Measurements from ENCODE around the gene HOXA10. TPM values are rescaled to one million over a fixed set of nuclear protein-coding genes. Genes with fewer than 3 reads are reported as not detected.
A peak's percentile ranks its signal among the peaks of the same experiment; 100 is the strongest.

The HOXA10 gene
- total RNA-seq, 4 donors from 2014 or later: 4.9 to 11.2 (median 6.7) TPM

DNA sequence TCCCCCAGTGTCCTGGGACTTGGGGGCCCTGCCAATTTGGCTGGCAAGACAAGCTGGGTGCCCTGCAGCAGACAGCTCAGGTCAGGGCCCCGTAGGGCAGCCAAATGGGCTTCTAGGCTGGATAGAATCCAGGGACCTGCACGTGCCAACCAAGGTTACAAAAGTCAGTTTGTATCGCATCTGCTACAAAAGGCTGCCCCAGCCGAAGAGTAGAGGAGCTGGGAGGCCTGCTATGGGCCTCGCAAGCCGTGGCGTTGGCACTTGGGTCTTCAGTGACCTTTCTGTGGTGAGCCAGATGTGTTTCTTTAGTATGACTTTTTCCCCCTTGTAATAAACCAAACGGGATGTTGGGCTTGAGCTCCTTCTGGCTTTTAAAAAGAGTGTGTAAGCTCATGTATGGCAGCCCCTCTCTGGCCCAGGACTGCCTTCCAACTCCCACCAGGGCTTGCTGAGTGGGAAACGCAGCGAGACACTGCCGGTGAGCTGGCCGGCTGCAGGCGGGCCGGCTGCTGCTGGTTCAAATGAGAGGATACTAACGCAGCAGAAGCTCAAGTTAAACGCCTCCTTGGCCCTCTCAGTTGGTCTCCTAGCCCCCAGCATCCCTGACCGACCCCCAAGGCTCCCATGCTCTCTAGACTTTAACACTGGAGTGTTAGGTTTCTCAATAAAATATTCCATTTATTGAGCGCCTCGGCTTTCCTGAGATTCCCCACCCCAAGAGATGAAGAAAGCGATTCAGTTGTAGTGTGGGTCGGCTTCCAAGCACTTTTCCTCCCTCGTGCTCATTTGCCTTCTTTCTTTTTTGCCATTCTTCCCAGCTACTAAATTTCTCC is 3.1 kb upstream of the HOXA10 start:
- 61 to 67% methylated on average over 22 of the region's 22 CpGs for WGBS, 2 donors

DNA sequence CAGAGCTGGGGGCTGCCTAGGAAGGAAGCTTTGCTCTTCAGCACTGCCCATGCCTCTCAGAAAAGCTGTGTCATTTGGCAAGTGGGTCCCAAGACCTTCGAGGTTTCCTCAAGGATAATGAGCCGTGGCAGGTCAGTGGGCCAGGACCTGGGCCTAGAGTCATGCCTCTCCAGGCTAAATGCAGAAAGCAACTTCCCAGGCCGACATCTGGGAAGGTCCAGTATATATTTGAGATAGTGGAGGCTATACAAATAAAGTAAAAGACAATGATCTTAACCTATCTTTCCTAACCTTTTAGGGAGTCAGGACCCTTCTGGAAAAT is 2.4 kb upstream of the HOXA10 start:
- TF ChIP-seq POLR2A (IDR thresholded peaks at IDR 0.05): no peak
- TF ChIP-seq, protein P1, sequence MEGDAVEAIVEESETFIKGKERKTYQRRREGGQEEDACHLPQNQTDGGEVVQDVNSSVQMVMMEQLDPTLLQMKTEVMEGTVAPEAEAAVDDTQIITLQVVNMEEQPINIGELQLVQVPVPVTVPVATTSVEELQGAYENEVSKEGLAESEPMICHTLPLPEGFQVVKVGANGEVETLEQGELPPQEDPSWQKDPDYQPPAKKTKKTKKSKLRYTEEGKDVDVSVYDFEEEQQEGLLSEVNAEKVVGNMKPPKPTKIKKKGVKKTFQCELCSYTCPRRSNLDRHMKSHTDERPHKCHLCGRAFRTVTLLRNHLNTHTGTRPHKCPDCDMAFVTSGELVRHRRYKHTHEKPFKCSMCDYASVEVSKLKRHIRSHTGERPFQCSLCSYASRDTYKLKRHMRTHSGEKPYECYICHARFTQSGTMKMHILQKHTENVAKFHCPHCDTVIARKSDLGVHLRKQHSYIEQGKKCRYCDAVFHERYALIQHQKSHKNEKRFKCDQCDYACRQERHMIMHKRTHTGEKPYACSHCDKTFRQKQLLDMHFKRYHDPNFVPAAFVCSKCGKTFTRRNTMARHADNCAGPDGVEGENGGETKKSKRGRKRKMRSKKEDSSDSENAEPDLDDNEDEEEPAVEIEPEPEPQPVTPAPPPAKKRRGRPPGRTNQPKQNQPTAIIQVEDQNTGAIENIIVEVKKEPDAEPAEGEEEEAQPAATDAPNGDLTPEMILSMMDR (IDR thresholded peaks at IDR 0.05): no peak
- DNase-seq (ENCODE audit: low spot score in 2 of 2): peak in 1 of 2 donors; percentile 84
- intact Hi-C loops (cut with DNase I; ENCODE audit: low total_unique reads): no loop called here
- 56 to 60% methylated on average over 3 of the region's 3 CpGs for WGBS, 2 donors
- no peak overlapping the region for H3K4me3 ChIP-seq (ENCODE audit: low read depth, poor library complexity, severe bottlenecking)

More for the DNA sequence above, 3.1 kb upstream of the HOXA10 start:
- TF ChIP-seq, protein P1 (IDR thresholded peaks at IDR 0.05): no peak
- TF ChIP-seq POLR2A (IDR thresholded peaks at IDR 0.05): no peak
- no peak overlapping the region for H3K4me3 ChIP-seq (ENCODE audit: low read depth, poor library complexity, severe bottlenecking)
- intact Hi-C loops (cut with DNase I; ENCODE audit: low total_unique reads): no loop called here
- peak in 1 of 2 donors; percentile 86 for DNase-seq (ENCODE audit: low spot score in 2 of 2)

DNA sequence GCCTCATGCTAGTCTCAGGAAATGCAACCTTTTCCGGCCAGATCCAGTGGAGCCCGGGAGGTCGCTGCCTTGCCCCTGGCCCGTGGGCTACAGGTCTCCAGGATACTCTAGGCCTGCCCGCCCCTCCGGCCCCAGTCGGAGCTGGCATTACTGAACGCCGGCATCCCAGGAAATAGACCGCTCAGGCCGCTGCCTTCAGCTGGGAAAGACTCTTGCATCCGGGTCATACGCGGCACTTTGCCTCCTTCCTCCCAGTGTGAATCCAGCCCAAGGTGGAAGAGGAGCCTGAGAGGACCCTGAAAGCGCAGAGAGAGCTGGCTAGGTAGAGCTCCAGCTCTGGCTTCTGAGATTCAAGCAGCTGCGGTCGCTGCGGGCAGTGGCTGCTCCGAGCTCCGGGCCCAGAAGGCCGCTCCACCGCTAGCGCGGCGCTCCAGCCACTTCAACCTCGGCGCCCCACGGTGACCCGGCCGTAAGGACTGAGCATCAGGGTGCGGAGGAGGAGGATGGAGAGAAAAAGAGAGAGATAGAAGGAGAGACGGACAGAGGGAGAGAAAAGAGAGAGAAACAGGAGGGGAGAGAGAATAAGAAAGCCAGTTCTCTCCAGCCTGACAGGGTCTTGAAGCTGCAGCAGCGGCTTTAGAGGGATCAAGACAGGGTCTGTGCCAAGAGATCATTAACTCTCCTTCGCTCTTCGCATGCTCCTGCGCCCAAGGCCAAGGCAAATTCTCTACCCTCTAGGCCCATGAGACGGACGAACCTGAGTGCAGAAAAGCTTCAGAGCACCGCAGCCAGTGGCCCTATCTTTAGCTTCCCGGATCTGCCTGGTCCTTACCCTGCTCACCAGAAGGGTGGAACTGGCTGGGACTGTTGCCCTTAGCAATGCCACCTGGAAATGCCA is 1.8 kb upstream of the HOXA10 start:
- TF ChIP-seq POLR2A (IDR thresholded peaks at IDR 0.05): no peak
- TF ChIP-seq, protein P1 (IDR thresholded peaks at IDR 0.05): no peak
- DNase-seq (ENCODE audit: low spot score in 2 of 2): peak in 1 of 2 donors; percentile 79
- 67 to 68% methylated on average over 37 of the region's 40 CpGs for WGBS, 2 donors
- intact Hi-C loops (cut with DNase I; ENCODE audit: low total_unique reads): no loop called here
- no peak overlapping the region for H3K4me3 ChIP-seq (ENCODE audit: low read depth, poor library complexity, severe bottlenecking)

DNA sequence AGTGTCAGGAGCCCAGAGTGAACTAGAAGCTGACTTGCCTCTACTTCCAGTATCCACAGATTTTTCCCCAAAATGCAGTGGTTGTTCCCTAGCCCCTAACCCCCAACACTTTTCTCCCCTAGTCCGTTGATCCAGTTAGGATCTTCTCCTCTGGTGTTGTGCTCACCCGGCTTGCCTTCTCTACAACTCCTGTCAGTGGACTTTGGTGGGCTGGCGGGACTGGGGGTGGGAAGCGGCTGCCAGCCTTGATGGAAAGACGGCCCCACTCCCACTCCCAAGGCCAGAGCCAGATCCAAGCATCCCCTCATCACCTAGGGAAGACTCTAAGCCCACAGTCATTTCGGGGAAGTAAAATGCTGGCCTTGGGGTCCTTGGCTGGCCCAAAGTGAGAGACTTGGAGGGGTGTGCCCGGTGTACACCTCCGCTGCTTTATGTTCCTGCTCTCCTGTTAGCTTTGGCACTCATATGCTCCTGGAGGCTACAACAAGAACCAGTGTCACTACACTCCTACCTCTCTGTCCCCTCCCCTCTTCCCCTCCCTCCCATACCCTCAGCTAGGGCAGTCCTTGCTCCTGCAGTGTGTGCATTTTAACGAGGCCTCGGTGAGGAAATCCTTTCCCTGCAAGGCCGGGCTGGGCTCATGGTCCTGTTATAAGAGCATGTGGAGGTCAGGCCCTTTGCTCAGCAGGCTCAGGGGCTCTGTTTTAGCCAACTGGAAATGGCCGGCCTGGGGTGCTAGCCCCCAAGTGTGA is 930 bp upstream of the HOXA10 start:
- no peak overlapping the region for H3K4me3 ChIP-seq (ENCODE audit: low read depth, poor library complexity, severe bottlenecking)
- peak in 1 of 2 donors; percentile 90 for DNase-seq (ENCODE audit: low spot score in 2 of 2)
- 65 to 75% methylated on average over 12 of the region's 12 CpGs for whole genome bisulfite sequencing, 2 donors
- no peak for TF ChIP-seq POLR2A (IDR thresholded peaks at IDR 0.05)
- TF ChIP-seq, protein P1 (IDR thresholded peaks at IDR 0.05): no peak
- intact Hi-C loops (cut with DNase I; ENCODE audit: low total_unique reads): no loop called here

DNA sequence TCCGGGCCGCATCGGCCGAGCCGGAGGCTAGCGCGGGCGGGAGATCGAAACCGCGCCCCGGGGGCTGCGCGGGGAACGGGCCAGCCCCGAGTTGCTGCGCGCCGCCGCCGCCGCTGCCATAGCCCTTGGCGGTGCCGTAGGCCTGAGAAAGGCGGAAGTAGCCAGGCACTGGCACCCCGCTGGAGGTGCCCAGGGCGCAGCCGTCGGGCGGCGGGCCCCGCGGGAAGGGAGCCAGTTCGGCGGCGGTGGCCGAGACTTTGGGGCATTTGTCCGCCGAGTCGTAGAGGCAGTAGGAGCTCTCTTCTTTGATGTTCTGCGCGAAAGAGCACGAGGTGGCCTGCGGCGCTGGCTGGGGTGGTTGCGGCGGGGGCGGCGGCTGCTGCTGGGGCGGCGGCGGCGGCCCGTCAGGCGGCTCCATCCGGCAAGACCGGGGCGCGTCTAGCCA is 587 bp downstream of the HOXA10 start:
- TF ChIP-seq POLR2A (IDR thresholded peaks at IDR 0.05): no peak
- TF ChIP-seq, protein P1 (IDR thresholded peaks at IDR 0.05): no peak
- DNase-seq (ENCODE audit: low spot score in 2 of 2): peak in 1 of 2 donors; percentile 89
- peak overlapping the region; percentile 64 for H3K4me3 ChIP-seq (ENCODE audit: low read depth, poor library complexity, severe bottlenecking)
- WGBS, 2 donors: 1% methylated on average over 42 of the region's 59 CpGs; no CpG with 5 or more reads in 1 of the 2 donors
- intact Hi-C loops (cut with DNase I; ENCODE audit: low total_unique reads): no loop called here
